HG03066 (cell line): Measurements from ENCODE around the gene SMC3.

Experiments used
- ATAC-seq: cut with Tn5 transposase; IDR thresholded peaks from one replicate; pipeline ENCODE4 v1.9.1; 2021; ENCODE audit warnings: low read depth; ENCODE audit not compliant: unreplicated experiment

The SMC3 gene

DNA sequence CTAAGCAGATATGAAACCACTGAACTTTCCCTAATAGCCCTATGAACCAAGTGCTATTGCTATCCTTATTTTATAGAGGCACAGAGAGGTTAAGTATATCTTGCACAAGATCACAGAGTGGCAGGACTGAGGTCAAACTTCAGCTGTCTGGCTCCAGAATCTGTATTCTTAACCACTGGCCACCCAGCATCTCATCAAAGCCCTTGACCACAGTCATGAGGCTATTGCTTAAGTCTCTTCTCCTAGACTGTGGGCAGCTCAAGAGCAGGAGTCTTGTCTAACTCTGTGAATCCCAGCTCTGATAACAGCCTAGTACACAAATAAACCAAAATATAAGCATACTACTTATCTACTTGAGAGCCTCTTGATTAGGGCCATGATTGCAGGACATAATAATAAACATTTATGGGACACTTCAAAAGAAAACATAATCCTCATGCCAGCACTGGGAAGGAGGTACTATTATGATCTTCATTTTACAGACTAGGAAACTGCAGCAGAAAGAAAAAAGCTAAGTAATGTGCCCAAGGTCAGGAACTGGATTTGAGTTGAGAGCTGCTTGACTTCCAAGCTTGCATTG, 22.4 kb upstream of the SMC3 start:
- ATAC-seq, result no peak

- ATAC-seq, result no peak
These were observed 21.4 kb upstream of the SMC3 start for GRCh38 chr10:110546077-110546476.

DNA sequence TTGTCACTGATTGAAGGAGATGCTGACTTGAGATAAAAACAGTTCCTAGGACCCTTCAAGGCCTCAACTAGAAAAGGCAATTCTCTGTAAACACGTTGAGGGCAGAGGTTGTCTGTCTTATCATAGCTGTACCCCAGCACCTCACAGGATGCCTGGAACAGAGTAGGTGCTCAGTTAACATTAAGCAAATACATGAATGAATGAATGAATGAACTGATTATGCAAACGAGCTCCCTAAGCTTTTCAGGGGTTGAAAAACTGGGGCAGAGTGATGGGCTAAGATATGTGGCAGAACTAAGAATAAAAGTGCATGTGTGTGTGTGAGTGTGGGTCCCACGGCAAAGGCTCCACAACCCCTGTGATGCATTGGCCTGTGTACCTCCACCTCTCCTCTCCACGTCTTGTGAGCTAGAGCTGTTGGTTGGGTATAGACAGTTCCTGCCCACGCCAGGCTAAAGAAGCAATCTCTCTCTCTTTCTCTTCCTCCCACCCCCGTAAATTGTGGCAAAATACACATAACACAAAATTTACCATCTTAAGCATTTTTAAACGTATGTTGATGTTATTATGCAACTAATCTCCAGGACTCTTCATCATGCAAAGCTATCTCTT, 20.9 kb upstream of the SMC3 start:
- no peak for ATAC-seq

- ATAC-seq, result no peak
These were observed 20.2 kb upstream of the SMC3 start for GRCh38 chr10:110547139-110547761.

- no peak for ATAC-seq
These were observed 19.5 kb upstream of the SMC3 start for GRCh38 chr10:110548002-110548401.

- no peak for ATAC-seq
These were observed 18.3 kb upstream of the SMC3 start for GRCh38 chr10:110549211-110549610.

- no peak for ATAC-seq
These were observed 13.6 kb upstream of the SMC3 start for GRCh38 chr10:110553905-110554304.

- ATAC-seq, result no peak
These were observed 11.2 kb upstream of the SMC3 start for GRCh38 chr10:110556296-110556695.

DNA sequence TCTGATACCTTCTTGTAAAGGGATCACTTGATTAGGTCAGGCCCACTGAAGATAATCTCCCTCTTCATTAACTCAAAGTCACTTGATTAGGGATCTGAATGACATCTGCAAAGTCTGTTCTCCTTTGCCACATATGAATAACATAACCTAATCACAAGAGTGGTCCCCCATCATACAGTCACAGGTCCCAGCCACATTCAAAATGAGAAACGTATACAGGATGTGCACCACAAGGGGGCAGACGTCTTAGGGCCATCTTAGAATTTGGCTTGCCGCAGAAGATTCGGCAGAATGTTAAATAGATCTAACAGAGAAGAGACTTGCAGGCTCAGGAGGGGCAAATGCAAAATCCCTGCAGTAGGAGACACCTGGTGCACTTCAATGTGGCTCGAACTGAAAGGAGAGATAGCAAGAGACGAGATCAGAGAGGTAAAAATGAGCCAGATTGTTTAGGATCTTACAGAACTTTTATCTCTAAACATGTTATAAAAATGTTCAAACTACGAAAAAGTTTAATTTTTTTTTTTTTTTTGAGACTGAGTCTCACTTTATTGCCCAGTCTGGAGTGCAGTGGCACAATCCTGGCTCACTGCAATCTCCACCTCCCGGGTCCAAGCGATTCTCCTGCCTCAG, 10.4 kb upstream of the SMC3 start:
- peak; percentile 65 for ATAC-seq

GRCh38 chr10:110558041-110558440, 9.5 kb upstream of the SMC3 start:
- no peak for ATAC-seq

GRCh38 chr10:110560012-110560411, 7.5 kb upstream of the SMC3 start:
- no peak for ATAC-seq

- ATAC-seq, result no peak
These were observed 6.2 kb upstream of the SMC3 start for GRCh38 chr10:110561292-110561691.

- ATAC-seq, result no peak
These were observed 5.1 kb upstream of the SMC3 start for GRCh38 chr10:110562348-110562747.

DNA sequence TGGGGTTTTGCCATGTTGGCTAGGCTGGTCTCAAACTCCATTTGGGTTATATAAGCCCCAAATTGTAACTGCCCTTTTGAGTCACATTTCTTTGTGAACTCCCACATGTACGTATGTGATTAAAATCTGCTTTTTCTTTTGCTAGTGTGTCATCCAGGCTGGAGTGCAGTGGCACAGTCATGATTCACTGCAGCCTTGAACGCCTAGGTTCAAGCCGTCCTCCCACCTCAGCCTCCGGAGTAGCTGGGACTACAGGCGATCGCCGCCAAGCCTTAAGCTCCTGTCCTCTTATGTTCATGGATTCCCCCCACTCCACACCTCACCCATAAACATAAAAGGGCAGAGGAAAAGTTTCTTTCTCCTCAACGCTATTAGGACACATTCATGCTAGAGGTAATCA, 4.4 kb upstream of the SMC3 start:
- no peak for ATAC-seq

DNA sequence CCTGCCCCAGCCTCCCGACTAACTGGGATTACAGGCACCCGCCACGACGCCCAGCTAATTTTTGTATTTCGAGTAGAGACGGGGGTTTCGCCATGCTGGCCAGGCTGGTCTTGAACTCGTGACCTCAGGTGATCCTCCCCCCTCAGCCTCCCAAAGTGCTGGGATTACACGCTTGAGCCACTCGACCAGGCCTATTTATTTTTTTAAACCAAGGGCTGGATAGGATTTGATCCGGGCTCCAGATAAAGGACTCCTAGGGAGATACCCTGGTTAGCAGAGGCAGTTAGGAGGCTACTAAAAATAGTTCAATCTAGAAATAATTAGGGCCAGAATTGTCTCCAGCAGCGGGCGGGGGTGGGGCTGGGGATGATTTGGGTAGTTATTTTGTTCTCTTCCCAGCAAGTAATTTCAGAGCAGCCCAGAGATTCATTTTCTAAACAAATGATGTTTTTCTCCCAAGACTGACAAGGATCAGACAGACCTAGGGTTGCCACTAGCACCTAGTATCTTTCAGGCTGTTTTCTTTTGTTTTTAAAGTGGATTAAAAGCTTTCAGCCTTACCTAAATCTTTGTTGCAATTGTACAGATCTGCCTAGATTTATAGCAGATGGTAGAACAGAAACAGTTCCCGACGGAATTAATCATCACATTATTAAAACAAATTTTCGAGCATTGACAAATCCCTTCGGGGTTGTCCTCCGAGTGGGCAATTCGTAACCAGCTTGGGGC, 859 bp upstream of the SMC3 start:
- no peak for ATAC-seq

DNA sequence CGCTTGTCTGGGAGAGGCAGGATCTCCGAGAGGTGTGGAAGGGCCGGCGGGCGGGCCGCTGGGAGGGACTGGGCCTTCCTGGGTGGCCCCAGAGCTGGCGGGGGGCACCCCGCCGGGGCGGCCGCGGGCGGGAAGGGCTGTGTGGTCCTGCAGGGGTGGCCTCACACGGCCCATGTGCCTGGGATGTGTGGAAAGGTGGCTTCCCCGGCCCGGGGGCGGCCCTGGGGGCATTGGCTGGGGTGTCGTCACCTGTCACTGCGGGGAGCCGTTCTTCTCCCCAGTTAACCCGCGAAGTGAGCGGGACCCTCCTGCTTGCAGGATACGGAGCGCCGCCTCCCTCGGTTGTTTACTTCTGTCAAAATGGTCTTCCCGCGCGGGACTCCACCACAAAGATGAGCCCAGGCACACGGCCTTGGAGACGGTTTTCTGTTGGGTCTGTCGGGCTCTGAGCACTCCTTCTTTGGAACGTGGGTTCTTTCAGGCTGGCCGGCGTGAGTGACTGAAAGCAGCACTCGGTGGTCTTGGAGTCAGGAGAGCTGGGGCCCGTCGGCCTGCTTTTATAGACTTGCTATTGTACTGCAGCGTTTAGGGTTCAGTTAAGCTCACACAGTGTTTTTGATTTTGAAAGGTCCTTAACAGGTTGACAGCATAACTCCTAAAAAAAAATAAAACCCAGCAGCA, 700 bp downstream of the SMC3 start:
- peak; percentile 37 for ATAC-seq

- no peak for ATAC-seq
These were observed 1.6 kb downstream of the SMC3 start for GRCh38 chr10:110569122-110569521.

DNA sequence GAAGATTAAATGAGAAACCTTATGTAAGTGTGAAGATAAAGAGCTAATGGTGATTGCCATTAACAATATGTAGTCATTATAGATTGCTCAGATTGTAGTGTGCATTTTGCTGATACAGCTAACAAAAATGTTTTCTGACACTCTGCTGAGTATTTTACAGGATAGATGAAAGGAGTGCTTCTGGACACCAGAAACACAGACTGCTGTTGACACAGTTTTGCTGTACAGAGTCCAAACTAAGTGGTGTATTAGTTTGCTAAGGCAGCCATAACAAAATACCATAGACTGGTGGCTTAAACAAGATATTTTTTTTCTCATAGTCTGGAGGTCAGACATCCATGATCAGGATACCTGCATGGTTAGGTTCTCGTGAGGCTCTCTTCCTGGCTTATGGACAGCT, 2.2 kb downstream of the SMC3 start:
- ATAC-seq, result no peak

DNA sequence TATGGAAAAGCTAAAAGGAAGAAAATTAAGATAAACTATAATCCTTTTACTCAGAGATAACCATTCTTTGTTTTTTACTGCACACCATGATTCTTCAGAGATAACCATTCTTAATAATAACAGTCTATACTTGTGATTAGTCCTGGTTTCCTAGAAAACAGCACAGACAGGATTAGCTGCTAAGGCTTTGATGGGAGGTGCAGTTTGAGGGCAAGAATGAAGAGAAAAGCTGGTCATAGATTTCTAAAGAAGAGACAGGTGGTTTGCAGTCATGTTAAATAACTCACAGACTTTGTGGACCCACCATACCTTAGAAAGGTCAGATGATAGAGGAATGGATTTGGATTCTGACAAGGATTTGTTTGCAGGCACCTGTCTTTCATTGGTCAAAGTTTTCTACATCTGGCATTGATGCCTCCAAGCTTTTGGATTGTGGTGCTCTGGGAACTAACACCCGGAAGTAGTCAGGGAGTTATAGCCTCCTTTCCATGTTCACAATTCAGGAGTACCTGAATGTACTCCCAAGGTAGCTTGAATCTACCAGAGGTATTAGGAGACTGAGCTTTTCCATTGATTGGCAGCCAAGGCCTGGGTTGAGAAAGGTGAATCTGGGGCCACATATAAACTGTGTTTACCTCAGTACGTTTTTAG, 3.7 kb downstream of the SMC3 start:
- no peak for ATAC-seq

DNA sequence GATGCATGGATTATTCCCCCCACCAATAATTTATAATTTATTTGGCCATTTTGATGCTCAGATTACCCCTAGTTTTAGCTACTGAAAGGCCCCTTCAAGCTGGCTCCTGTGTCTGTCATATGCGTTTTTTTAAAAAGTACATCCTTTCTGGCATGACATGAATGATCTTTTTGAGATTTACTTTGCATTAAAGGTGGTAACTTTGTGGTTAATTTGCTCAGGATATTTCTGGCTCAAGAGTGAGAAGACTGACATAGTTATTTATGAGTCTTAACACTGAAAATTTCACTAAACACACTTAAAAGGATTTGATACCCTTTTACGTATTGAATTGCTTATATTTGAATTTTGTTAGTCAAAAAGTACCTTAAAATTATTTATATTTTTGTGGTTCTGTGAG, 5.4 kb downstream of the SMC3 start:
- no peak for ATAC-seq
